Neural cell (in vitro differentiated cells): ENCODE data around the gene CACNA1E. TPM values are rescaled to one million over a fixed set of nuclear protein-coding genes. Genes with fewer than 3 reads are reported as not detected.

Source experiments
- H2AFZ ChIP-seq: fragments of 200-600, 300-800 bp; sonication (generic), shearing (Covaris generic); 2 replicates; pipeline ENCODE4 v1.6.0; 2014; ENCODE audit warnings: low read depth, mild to moderate bottlenecking, antibody characterized with exemption, low read length, moderate library complexity
- H3F3A ChIP-seq: fragments of 200-600 bp; shearing (Covaris generic); 2 replicates; pipeline ENCODE4 v1.6.1; 2016; ENCODE audit warnings: mild to moderate bottlenecking, moderate library complexity, mixed read lengths, antibody characterized with exemption, low read length; ENCODE audit not compliant: insufficient read depth, poor library complexity, severe bottlenecking
- H3K27ac ChIP-seq: fragments of 200-600, 300-800 bp; sonication (generic), shearing (Covaris generic); 2 replicates; pipeline ENCODE4 v1.5.1; 2014; ENCODE audit warnings: mild to moderate bottlenecking, low read length, moderate library complexity
- H3K27me3 ChIP-seq: fragments of 300-800, 200-600 bp; sonication (generic), shearing (Covaris generic); 2 replicates; pipeline ENCODE4 v1.6.0; 2014; ENCODE audit warnings: mild to moderate bottlenecking, low read depth, low read length, moderate library complexity; ENCODE audit not compliant: insufficient read depth
- H3K36me3 ChIP-seq: fragments of 300-800, 200-600 bp; sonication (generic), shearing (Covaris generic); 2 replicates; pipeline ENCODE4 v1.5.1; 2014; ENCODE audit warnings: mild to moderate bottlenecking, antibody characterized with exemption, low read length, moderate library complexity; ENCODE audit not compliant: insufficient read depth
- H3K4me2 ChIP-seq: fragments of 300-800, 200-600 bp; sonication (generic), shearing (Covaris generic); 2 replicates; pipeline ENCODE4 v1.6.0; 2014; ENCODE audit warnings: mild to moderate bottlenecking, low read length
- H3K4me3 ChIP-seq: fragments of 300-800, 200-600 bp; sonication (generic), shearing (Covaris generic); 2 replicates; pipeline ENCODE4 v1.5.1; 2014; ENCODE audit warnings: mild to moderate bottlenecking, low read length, moderate library complexity
- H3K79me2 ChIP-seq: fragments of 200-600 bp; shearing (Covaris generic); replicated peaks from 2 replicates; pipeline ENCODE4 v1.6.0; 2014; ENCODE audit warnings: mild to moderate bottlenecking, low read length, moderate library complexity; ENCODE audit not compliant: insufficient read depth
- H3K9ac ChIP-seq: fragments of 300-800, 200-600 bp; sonication (generic), shearing (Covaris generic); 2 replicates; pipeline ENCODE4 v1.6.1; 2016; ENCODE audit warnings: mild to moderate bottlenecking, low read length, mixed read lengths
- H3K9me2 ChIP-seq: fragments of 200-600 bp; shearing (Covaris generic); 2 replicates; pipeline ENCODE4 v1.6.1; 2016; ENCODE audit warnings: mild to moderate bottlenecking, low read length, mixed read lengths; ENCODE audit not compliant: insufficient read depth
- H3K9me3 ChIP-seq: fragments of 200-600, 300-800 bp; sonication (generic), shearing (Covaris generic); 2 replicates; pipeline ENCODE4 v1.6.1; 2016; ENCODE audit warnings: mild to moderate bottlenecking, mixed run types, low read length, moderate library complexity, mixed read lengths
- H4K20me1 ChIP-seq: fragments of 200-600 bp; shearing (Covaris generic); 2 replicates; pipeline ENCODE4 v1.6.1; 2016; ENCODE audit warnings: mild to moderate bottlenecking, mixed run types; ENCODE audit not compliant: insufficient read depth
- CTCF ChIP-seq: fragments of 450-650 bp; IDR thresholded peaks from 2 replicates; pipeline ENCODE4 v1.5.1; 2014; ENCODE audit warnings: antibody characterized with exemption, mild to moderate bottlenecking, moderate library complexity; ENCODE audit not compliant: poor library complexity, severe bottlenecking
- EP300 ChIP-seq: fragments of 450-650 bp; conservative IDR thresholded peaks from 2 replicates; pipeline ENCODE4 v1.6.1; 2014; ENCODE audit warnings: antibody characterized with exemption, mild to moderate bottlenecking, moderate library complexity; ENCODE audit not compliant: poor library complexity, severe bottlenecking
- EZH2 ChIP-seq: fragments of 200-600, 300-800 bp; shearing (Covaris generic), sonication (generic); IDR thresholded peaks from 2 replicates; pipeline ENCODE4 v1.6.1; 2014; ENCODE audit warnings: antibody characterized with exemption, low read length, borderline replicate concordance, mild to moderate bottlenecking; ENCODE audit not compliant: insufficient read depth, poor library complexity, severe bottlenecking
- MXI1 ChIP-seq: fragments of 450-650 bp; conservative IDR thresholded peaks from 2 replicates; pipeline ENCODE4 v1.6.1; 2014; ENCODE audit warnings: antibody characterized with exemption, mild to moderate bottlenecking; ENCODE audit not compliant: poor library complexity, severe bottlenecking
- POLR2AphosphoS5 ChIP-seq: IDR thresholded peaks from 2 replicates; pipeline ENCODE4 v1.6.1; 2012
- RAD21 ChIP-seq: fragments of 450-650 bp; conservative IDR thresholded peaks from 2 replicates; pipeline ENCODE4 v1.6.1; 2014; ENCODE audit warnings: antibody characterized with exemption, mild to moderate bottlenecking, moderate library complexity
- SMC3 ChIP-seq: fragments of 450-650 bp; conservative IDR thresholded peaks from 2 replicates; pipeline ENCODE4 v1.6.1; 2014; ENCODE audit warnings: antibody characterized with exemption, mild to moderate bottlenecking, moderate library complexity; ENCODE audit not compliant: poor library complexity
- TAF1 ChIP-seq: IDR thresholded peaks from 2 replicates; pipeline ENCODE4 v1.6.1; 2012; ENCODE audit warnings: low read depth
- polyA plus RNA-seq: library from polyadenylated mRNA; depleted of rRNA; stranded (reverse); fragments of >200 nt; gene quantifications from 2 replicates; pipeline ENCODE4 v1.2.3, GENCODE V29; 2014
- TF ChIP-seq, protein P1 (sequence below): IDR thresholded peaks from 2 replicates; pipeline ENCODE4 v1.6.1; 2012; ENCODE audit warnings: borderline replicate concordance

The CACNA1E gene
- polyA plus RNA-seq, 1 donor from 2014 or later, result 29.5 TPM

GRCh38 chr1:181456551-181456950 lies 26.8 kb upstream of the CACNA1E start:
- no peaks in the 10 kb centered on the region for H4K20me1 ChIP-seq
- no peak for TF ChIP-seq POLR2AphosphoS5
- no peak for TF ChIP-seq CTCF
- no peak for TF ChIP-seq TAF1
- no peak for TF ChIP-seq MXI1
- TF ChIP-seq EZH2, result no peak
- no peak for TF ChIP-seq RAD21
- TF ChIP-seq, protein P1, sequence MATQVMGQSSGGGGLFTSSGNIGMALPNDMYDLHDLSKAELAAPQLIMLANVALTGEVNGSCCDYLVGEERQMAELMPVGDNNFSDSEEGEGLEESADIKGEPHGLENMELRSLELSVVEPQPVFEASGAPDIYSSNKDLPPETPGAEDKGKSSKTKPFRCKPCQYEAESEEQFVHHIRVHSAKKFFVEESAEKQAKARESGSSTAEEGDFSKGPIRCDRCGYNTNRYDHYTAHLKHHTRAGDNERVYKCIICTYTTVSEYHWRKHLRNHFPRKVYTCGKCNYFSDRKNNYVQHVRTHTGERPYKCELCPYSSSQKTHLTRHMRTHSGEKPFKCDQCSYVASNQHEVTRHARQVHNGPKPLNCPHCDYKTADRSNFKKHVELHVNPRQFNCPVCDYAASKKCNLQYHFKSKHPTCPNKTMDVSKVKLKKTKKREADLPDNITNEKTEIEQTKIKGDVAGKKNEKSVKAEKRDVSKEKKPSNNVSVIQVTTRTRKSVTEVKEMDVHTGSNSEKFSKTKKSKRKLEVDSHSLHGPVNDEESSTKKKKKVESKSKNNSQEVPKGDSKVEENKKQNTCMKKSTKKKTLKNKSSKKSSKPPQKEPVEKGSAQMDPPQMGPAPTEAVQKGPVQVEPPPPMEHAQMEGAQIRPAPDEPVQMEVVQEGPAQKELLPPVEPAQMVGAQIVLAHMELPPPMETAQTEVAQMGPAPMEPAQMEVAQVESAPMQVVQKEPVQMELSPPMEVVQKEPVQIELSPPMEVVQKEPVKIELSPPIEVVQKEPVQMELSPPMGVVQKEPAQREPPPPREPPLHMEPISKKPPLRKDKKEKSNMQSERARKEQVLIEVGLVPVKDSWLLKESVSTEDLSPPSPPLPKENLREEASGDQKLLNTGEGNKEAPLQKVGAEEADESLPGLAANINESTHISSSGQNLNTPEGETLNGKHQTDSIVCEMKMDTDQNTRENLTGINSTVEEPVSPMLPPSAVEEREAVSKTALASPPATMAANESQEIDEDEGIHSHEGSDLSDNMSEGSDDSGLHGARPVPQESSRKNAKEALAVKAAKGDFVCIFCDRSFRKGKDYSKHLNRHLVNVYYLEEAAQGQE, result no peak
- TF ChIP-seq SMC3, result no peak
- no peak for TF ChIP-seq EP300
- H3K9me3 ChIP-seq, result no peaks in the 10 kb centered on the region
- H3K79me2 ChIP-seq, result no peaks in the 10 kb centered on the region
- no peaks in the 10 kb centered on the region for H3F3A ChIP-seq
- H3K27ac ChIP-seq, result no peak overlapping the region
- H3K36me3 ChIP-seq, result no peaks in the 10 kb centered on the region
- H2AFZ ChIP-seq, result no peak overlapping the region
- H3K27me3 ChIP-seq, result no peaks in the 10 kb centered on the region
- H3K9me2 ChIP-seq, result no peaks in the 10 kb centered on the region
- no peak overlapping the region for H3K4me3 ChIP-seq
- no peak overlapping the region for H3K9ac ChIP-seq
- H3K4me2 ChIP-seq, result no peak overlapping the region

DNA sequence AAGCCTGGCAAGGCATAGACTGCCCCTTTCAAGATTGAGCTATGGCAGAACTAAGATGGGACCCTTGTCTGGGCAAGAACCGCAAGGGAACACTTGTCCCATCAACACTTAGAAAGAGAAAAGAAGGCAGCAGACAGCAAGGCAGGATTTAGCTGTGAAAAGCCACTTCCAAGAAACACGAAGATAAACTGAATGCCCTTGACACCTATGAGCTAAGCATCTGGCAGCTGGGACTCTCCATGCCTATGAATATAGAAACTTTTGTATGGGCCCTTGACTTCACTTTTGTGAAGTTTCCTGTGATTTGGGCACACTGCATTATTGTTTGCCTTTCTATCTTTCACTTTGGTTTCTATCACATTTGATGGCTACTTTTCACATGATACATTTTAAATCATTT lies 24.9 kb upstream of the CACNA1E start:
- Histone ChIP-seq H3K4me3 (no peak overlapping the region), H3K9me3 (no peaks in the 10 kb centered on the region), H2AFZ (no peak overlapping the region), H3K9ac (no peak overlapping the region), H4K20me1 (no peaks in the 10 kb centered on the region), H3K9me2 (no peaks in the 10 kb centered on the region), H3K27me3 (no peaks in the 10 kb centered on the region), H3K27ac (no peak overlapping the region), H3K4me2 (no peak overlapping the region), H3K36me3 (no peaks in the 10 kb centered on the region), H3K79me2 (no peaks in the 10 kb centered on the region), H3F3A (no peaks in the 10 kb centered on the region)
- no peak for TF ChIP-seq EP300
- no peak for TF ChIP-seq RAD21
- TF ChIP-seq EZH2, result no peak
- no peak for TF ChIP-seq TAF1

DNA sequence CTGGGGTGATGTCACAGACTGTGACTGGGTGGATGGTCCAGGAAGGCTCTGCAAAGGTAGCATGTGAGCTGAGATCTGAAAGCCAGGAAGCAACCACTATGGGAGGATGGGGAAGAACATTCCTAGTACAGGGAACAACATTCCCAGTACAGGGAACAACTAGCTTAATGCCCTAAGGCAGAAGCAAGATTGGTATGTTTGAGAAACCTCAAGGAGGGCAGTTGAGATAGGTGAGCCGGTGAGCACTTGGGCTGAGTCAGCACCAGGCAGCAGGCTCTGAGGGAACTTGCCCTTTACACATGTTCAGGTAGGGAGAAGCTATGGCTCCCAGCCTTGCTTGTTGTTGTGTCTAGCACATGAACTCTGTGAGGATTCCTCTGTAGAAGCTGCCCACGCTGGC lies 24.2 kb upstream of the CACNA1E start:
- Histone ChIP-seq H3K27ac (no peak overlapping the region), H3K27me3 (no peaks in the 10 kb centered on the region), H3K9me3 (no peaks in the 10 kb centered on the region), H2AFZ (no peak overlapping the region), H3F3A (no peaks in the 10 kb centered on the region), H3K36me3 (no peaks in the 10 kb centered on the region), H3K4me2 (no peak overlapping the region), H3K9ac (no peak overlapping the region), H4K20me1 (no peaks in the 10 kb centered on the region), H3K9me2 (no peaks in the 10 kb centered on the region), H3K79me2 (no peaks in the 10 kb centered on the region), H3K4me3 (no peak overlapping the region)
- no peak for TF ChIP-seq CTCF
